ENCODE results near the gene EFNA2. TPM values are rescaled to one million over a fixed set of nuclear protein-coding genes. Genes with fewer than 3 reads are reported as not detected.
"Not testable (repeated sequence)": the region's sequence is repeated elsewhere in the genome, so short reads cannot be mapped to it uniquely, and the experiment has no call there.

EFNA2 gene
- polyA plus RNA-seq, 1 donor from 2014 or later: 10.3 TPM

- not testable (repeated sequence) for H3F3A ChIP-seq (ENCODE audit: insufficient read depth, low read length, poor library complexity, severe bottlenecking); H3K9ac ChIP-seq (ENCODE audit: low read length); H3K27me3 ChIP-seq (ENCODE audit: insufficient read depth, low read depth, low read length); H3K4me3 ChIP-seq (ENCODE audit: low read length); H3K36me3 ChIP-seq (ENCODE audit: insufficient read depth, low read length); H3K9me2 ChIP-seq (ENCODE audit: insufficient read depth, low read length); H3K27ac ChIP-seq (ENCODE audit: low read length); H3K4me2 ChIP-seq (ENCODE audit: low read length); H3K79me2 ChIP-seq (replicated peaks; ENCODE audit: insufficient read depth, low read length); H2AFZ ChIP-seq (ENCODE audit: low read depth, low read length); H3K9me3 ChIP-seq (ENCODE audit: low read length); H4K20me1 ChIP-seq (ENCODE audit: insufficient read depth)
- TF ChIP-seq POLR2AphosphoS5 (IDR thresholded peaks at IDR 0.05): peak; percentile 5
Observed at GRCh38 chr19:1332208-1332607, 46.5 kb downstream of the EFNA2 start.

- no peak overlapping the region for H2AFZ ChIP-seq (ENCODE audit: low read depth, low read length)
- H3K9ac ChIP-seq (ENCODE audit: low read length): no peak overlapping the region
- TF ChIP-seq POLR2AphosphoS5 (IDR thresholded peaks at IDR 0.05) (no peak), EP300 (conservative IDR thresholded peaks at IDR 0.05; ENCODE audit: poor library complexity, severe bottlenecking) (no peak), SMC3 (conservative IDR thresholded peaks at IDR 0.05; ENCODE audit: poor library complexity) (no peak), EZH2 (IDR thresholded peaks at IDR 0.05; ENCODE audit: borderline replicate concordance, insufficient read depth, low read length, poor library complexity, severe bottlenecking) (no peak), CTCF (IDR thresholded peaks at IDR 0.05; ENCODE audit: poor library complexity, severe bottlenecking) (no peak), TAF1 (IDR thresholded peaks at IDR 0.05; ENCODE audit: low read depth) (no peak), REST (IDR thresholded peaks at IDR 0.05; ENCODE audit: borderline replicate concordance) (no peak), MXI1 (conservative IDR thresholded peaks at IDR 0.05; ENCODE audit: poor library complexity, severe bottlenecking) (no peak), RAD21 (conservative IDR thresholded peaks at IDR 0.05) (no peak)
- no peaks in the 10 kb centered on the region for H3K27me3 ChIP-seq (ENCODE audit: insufficient read depth, low read depth, low read length)
- H3K27ac ChIP-seq (ENCODE audit: low read length): no peak overlapping the region
- no peaks in the 10 kb centered on the region for H3K9me3 ChIP-seq (ENCODE audit: low read length)
- no peak overlapping the region for H3K4me3 ChIP-seq (ENCODE audit: low read length)
- no peak overlapping the region for H3K4me2 ChIP-seq (ENCODE audit: low read length)
- no peaks in the 10 kb centered on the region for H4K20me1 ChIP-seq (ENCODE audit: insufficient read depth)
- no peaks in the 10 kb centered on the region for H3K9me2 ChIP-seq (ENCODE audit: insufficient read depth, low read length)
- H3K79me2 ChIP-seq (replicated peaks; ENCODE audit: insufficient read depth, low read length): no peaks in the 10 kb centered on the region
- H3K36me3 ChIP-seq (ENCODE audit: insufficient read depth, low read length): no peaks in the 10 kb centered on the region
- H3F3A ChIP-seq (ENCODE audit: insufficient read depth, low read length, poor library complexity, severe bottlenecking): no peaks in the 10 kb centered on the region
Observed at GRCh38 chr19:1336079-1336684, 50.5 kb downstream of the EFNA2 start.
